Esophagus squamous epithelium (tissue), 5 donors: ENCODE measurements around the gene GXYLT2. TPM values are rescaled to one million over a fixed set of nuclear protein-coding genes. Genes with fewer than 3 reads are reported as not detected.

Experiments used
- DNase-seq: peaks from one replicate; lab custom pipeline; 2025; lab: John Stamatoyannopoulos, UW
- H3K27ac ChIP-seq, 4 donors: fragments of 200-600 bp; sonication (generic); one replicate each; pipeline ENCODE4 v1.5.1; 2016 to 2019; ENCODE audit warnings: mild to moderate bottlenecking in 1 of 4
- H3K27me3 ChIP-seq, 4 donors: fragments of 200-600 bp; sonication (generic); 1 replicate in 3 of 4; 2 replicates in 1 of 4; pipeline versions ENCODE4 v1.5.1 to v1.6.0; 2017 to 2021; ENCODE audit warnings: antibody characterized with exemption in 1 of 4
- H3K36me3 ChIP-seq, 3 donors: fragments of 200-600 bp; sonication (generic); one replicate each; pipeline ENCODE4 v1.5.1; 2016 to 2019
- H3K4me1 ChIP-seq, 3 donors: fragments of 200-600 bp; sonication (generic); one replicate each; pipeline ENCODE4 v1.5.1; 2017 to 2019
- H3K4me3 ChIP-seq, 4 donors: fragments of 200-600 bp; sonication (generic); 1 replicate in 3 of 4; 2 replicates in 1 of 4; pipeline ENCODE4 v1.5.1; 2016 to 2019; ENCODE audit warnings: mild to moderate bottlenecking in 2 of 4, moderate library complexity in 1 of 4
- H3K9me3 ChIP-seq, 3 donors: fragments of 200-600 bp; sonication (generic); one replicate each; pipeline ENCODE4 v1.5.1; 2016 to 2019
- CTCF ChIP-seq, 6 experiments: fragments of 450-650 bp in 4 of 6; fragments of 200-600 bp in 2 of 6; sonication (generic) in 2 of 6; IDR thresholded peaks; one replicate each; pipeline ENCODE4 v1.5.1; 2016 to 2019; ENCODE audit warnings: antibody characterized with exemption in 6 of 6, mild to moderate bottlenecking in 4 of 6, moderate library complexity in 4 of 6
- POLR2A ChIP-seq, 4 donors: fragments of 450-650 bp; IDR thresholded peaks; one replicate each; pipeline ENCODE4 v1.6.1; 2017; ENCODE audit warnings: antibody characterized with exemption in 4 of 4, mild to moderate bottlenecking in 4 of 4, moderate library complexity in 3 of 4
- WGBS, 2 donors: methylation state at CpG; one replicate each; pipeline ENCODE4 v1.1.5; 2018; 5-methylcytosine and 5-hydroxymethylcytosine counted together
- intact Hi-C: fragments of 100-400 bp; cut with DNase I; formaldehyde crosslinking; loops from one replicate; pipeline ENCODE4 v1.15.0; 2022
- total RNA-seq, 4 donors: library from RNA; depleted of rRNA; stranded (reverse); fragments of >200 nt; gene quantifications; one replicate each; pipeline ENCODE4 v1.1.0, GENCODE V29; 2016
- donor health status: DM: yes; HTN: yes; CAD: no.

The GXYLT2 gene
- total RNA-seq, 4 donors from 2014 or later, result 2.0 to 18.1 (median 3.1) TPM; not detected in 1

GRCh38 chr3:72906154-72906553 lies 18.3 kb downstream of the GXYLT2 start:
- Histone ChIP-seq H3K4me1 (peaks cover 0 to 21% (median 11%) of the 10 kb centered on the region in 3 donors), H3K27me3 (no peaks in the 10 kb centered on the region), H3K9me3 (no peaks in the 10 kb centered on the region), H3K27ac (no peak overlapping the region), H3K36me3 (no peaks in the 10 kb centered on the region), H3K4me3 (no peak overlapping the region)
- intact Hi-C loops, result no loop called here
- TF ChIP-seq CTCF (IDR thresholded peaks at IDR 0.05), result no peak
- TF ChIP-seq POLR2A (IDR thresholded peaks at IDR 0.05), result no peak
- WGBS, 2 donors, result 85 to 91% methylated on average over 6 of the region's 6 CpGs
- no peak for DNase-seq

- DNase-seq, result no peak
- peak overlapping the region in 2 of 4 donors; percentile 52 to 61 for H3K27ac ChIP-seq
- 35 to 48% methylated on average over 4 of the region's 4 CpGs for WGBS, 2 donors
- no peak for TF ChIP-seq CTCF (IDR thresholded peaks at IDR 0.05)
- no peak for TF ChIP-seq POLR2A (IDR thresholded peaks at IDR 0.05)
- H3K36me3 ChIP-seq, result no peaks in the 10 kb centered on the region
- H3K27me3 ChIP-seq, result no peaks in the 10 kb centered on the region
- no peaks in the 10 kb centered on the region for H3K9me3 ChIP-seq
- peaks cover 0 to 21% (median 11%) of the 10 kb centered on the region in 3 donors for H3K4me1 ChIP-seq
- H3K4me3 ChIP-seq, result no peak overlapping the region
- intact Hi-C loops, result no loop called here
Observed at GRCh38 chr3:72907131-72907711, 19.4 kb downstream of the GXYLT2 start.

GRCh38 chr3:72907731-72908620 lies 20.1 kb downstream of the GXYLT2 start:
- intact Hi-C loops, result no loop called here
- Histone ChIP-seq H3K27me3 (no peaks in the 10 kb centered on the region), H3K36me3 (no peaks in the 10 kb centered on the region), H3K4me1 (peaks cover 0 to 21% (median 11%) of the 10 kb centered on the region in 3 donors), H3K9me3 (no peaks in the 10 kb centered on the region), H3K4me3 (no peak overlapping the region), H3K27ac (peak overlapping the region in 2 of 4 donors; percentile 52 to 61)
- no peak for TF ChIP-seq CTCF (IDR thresholded peaks at IDR 0.05)
- TF ChIP-seq POLR2A (IDR thresholded peaks at IDR 0.05), result no peak
- WGBS, 2 donors, result 38 to 41% methylated on average over 14 of the region's 14 CpGs
- no peak for DNase-seq

GRCh38 chr3:72909591-72909990 lies 21.7 kb downstream of the GXYLT2 start:
- Histone ChIP-seq H3K36me3 (no peaks in the 10 kb centered on the region), H3K4me1 (peaks cover 0 to 21% (median 11%) of the 10 kb centered on the region in 3 donors), H3K9me3 (no peaks in the 10 kb centered on the region), H3K4me3 (no peak overlapping the region), H3K27me3 (no peaks in the 10 kb centered on the region), H3K27ac (no peak overlapping the region)
- TF ChIP-seq CTCF (IDR thresholded peaks at IDR 0.05) (no peak), POLR2A (IDR thresholded peaks at IDR 0.05) (no peak)
- 65 to 90% methylated on average over 3 of the region's 3 CpGs for WGBS, 2 donors
- intact Hi-C loops, result no loop called here
- no peak for DNase-seq

GRCh38 chr3:72912532-72912931 lies 24.7 kb downstream of the GXYLT2 start:
- no peak overlapping the region for H3K4me3 ChIP-seq
- DNase-seq, result no peak
- TF ChIP-seq POLR2A (IDR thresholded peaks at IDR 0.05), result no peak
- no peak for TF ChIP-seq CTCF (IDR thresholded peaks at IDR 0.05)
- WGBS, 2 donors, result 53 to 57% methylated on average over 2 of the region's 2 CpGs
- peaks cover 0 to 11% (median 2%) of the 10 kb centered on the region in 3 donors for H3K4me1 ChIP-seq
- no peaks in the 10 kb centered on the region for H3K27me3 ChIP-seq
- intact Hi-C loops, result no loop called here
- no peaks in the 10 kb centered on the region for H3K9me3 ChIP-seq
- no peaks in the 10 kb centered on the region for H3K36me3 ChIP-seq
- H3K27ac ChIP-seq, result no peak overlapping the region
